PFSK-1 (cell line): ENCODE results near the gene PPM1F.
A peak's percentile ranks its signal among the peaks of the same experiment; 100 is the strongest.

Experiments used
- FOXP2 ChIP-seq: optimal IDR thresholded peaks from 2 replicates; pipeline ENCODE3; 2011; ENCODE audit warnings: borderline replicate concordance, control low read depth, inconsistent platforms; ENCODE audit not compliant: insufficient read depth; ENCODE audit errors: extremely low read length, extremely low read depth
- POLR2AphosphoS5 ChIP-seq: IDR thresholded peaks from 2 replicates; pipeline ENCODE4 v1.6.1; 2012; ENCODE audit warnings: low read depth, mild to moderate bottlenecking, control low read depth, low read length, moderate library complexity
- SIN3A ChIP-seq: IDR thresholded peaks from 2 replicates; pipeline ENCODE4 v1.6.1; 2012; ENCODE audit warnings: mild to moderate bottlenecking, low read length, moderate library complexity, borderline replicate concordance; ENCODE audit not compliant: insufficient read depth
- TAF1 ChIP-seq: IDR thresholded peaks from 2 replicates; pipeline ENCODE4 v1.6.1; 2012; ENCODE audit warnings: low read length, control low read depth, borderline replicate concordance; ENCODE audit not compliant: insufficient read depth
- TF ChIP-seq, protein P1 (sequence below), 2 experiments: IDR thresholded peaks; 2 replicates each; pipeline versions ENCODE4 v1.6.1 to v1.8.0; 2011 to 2012; ENCODE audit warnings: low read depth in 2 of 2, low read length in 2 of 2, control low read depth in 1 of 2, inconsistent platforms in 1 of 2, mild to moderate bottlenecking in 1 of 2, moderate library complexity in 1 of 2; ENCODE audit not compliant: insufficient read depth in 1 of 2

Gene PPM1F

DNA sequence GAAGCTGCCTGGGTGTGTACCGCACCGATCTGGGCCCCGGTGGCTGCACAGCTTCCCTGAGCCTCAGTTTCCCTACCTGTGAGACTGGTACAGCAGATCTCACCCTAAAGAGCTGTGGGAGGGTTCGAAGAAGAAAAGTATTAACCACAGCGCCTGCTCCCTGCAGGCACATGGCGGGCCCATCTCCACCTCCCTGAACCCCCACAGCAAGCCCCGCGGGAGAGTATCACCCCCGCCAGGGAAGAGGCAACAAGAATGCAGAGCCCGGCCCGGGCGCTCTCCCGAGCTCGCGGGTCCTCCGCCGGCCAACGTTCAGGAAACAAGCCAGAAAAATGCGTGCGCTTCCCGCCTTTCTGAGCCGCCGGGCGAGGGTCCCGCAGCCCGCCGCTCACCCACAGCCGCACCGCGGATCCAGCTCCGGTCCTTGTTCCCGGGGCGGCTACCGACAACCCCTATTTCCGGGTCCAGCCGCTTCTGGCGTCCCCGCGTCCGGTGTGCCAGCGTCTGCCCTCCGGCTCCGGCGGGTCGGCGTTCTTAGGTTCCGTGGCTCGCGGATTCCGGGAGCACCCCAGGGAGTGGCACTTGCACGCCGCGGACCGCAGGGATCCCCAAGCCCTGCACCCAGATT lies 29.8 kb upstream of the PPM1F start, which contains the start of gene TOP3B:
Gene TOP3B, minus strand, starts transcription at position 450 of the 628 bp plus-strand sequence. CDS start 7,078 bp downstream, outside the sequence.
- TF ChIP-seq FOXP2 (peak; percentile 92), SIN3A (0 out of 2 replicates have a peak, but pooled peaks have one; percentile 51), TAF1 (peak; percentile 95), POLR2AphosphoS5 (peak; percentile 83)
- TF ChIP-seq, protein P1, sequence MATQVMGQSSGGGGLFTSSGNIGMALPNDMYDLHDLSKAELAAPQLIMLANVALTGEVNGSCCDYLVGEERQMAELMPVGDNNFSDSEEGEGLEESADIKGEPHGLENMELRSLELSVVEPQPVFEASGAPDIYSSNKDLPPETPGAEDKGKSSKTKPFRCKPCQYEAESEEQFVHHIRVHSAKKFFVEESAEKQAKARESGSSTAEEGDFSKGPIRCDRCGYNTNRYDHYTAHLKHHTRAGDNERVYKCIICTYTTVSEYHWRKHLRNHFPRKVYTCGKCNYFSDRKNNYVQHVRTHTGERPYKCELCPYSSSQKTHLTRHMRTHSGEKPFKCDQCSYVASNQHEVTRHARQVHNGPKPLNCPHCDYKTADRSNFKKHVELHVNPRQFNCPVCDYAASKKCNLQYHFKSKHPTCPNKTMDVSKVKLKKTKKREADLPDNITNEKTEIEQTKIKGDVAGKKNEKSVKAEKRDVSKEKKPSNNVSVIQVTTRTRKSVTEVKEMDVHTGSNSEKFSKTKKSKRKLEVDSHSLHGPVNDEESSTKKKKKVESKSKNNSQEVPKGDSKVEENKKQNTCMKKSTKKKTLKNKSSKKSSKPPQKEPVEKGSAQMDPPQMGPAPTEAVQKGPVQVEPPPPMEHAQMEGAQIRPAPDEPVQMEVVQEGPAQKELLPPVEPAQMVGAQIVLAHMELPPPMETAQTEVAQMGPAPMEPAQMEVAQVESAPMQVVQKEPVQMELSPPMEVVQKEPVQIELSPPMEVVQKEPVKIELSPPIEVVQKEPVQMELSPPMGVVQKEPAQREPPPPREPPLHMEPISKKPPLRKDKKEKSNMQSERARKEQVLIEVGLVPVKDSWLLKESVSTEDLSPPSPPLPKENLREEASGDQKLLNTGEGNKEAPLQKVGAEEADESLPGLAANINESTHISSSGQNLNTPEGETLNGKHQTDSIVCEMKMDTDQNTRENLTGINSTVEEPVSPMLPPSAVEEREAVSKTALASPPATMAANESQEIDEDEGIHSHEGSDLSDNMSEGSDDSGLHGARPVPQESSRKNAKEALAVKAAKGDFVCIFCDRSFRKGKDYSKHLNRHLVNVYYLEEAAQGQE (IDR thresholded peaks at IDR 0.05; ENCODE audit: insufficient read depth in 1 of 2, low read depth in 2 of 2, low read length in 2 of 2) = 0 out of 4 replicates have a peak, but pooled peaks of 1 of the 2 experiments have one; percentile 45

DNA sequence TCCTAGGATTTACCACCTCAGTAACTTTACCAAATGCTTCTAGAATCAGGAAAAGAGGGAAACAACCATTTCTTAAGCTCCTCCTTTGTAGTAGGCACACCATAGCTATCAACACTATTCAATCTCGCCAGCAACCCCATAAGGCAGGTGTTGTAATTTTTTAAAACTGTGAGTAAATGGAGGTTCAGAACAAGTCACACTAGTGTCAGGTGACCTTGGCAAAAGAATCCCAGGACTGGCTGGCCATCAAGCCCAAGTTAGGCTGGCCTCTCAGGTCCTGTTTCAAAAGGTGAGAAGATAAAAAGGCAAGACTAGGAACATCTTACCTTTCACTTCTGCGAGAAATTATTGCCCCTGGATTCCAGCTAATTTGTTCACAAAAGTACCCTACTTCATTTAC lies 29.2 kb upstream of the PPM1F start:
- no peak for TF ChIP-seq TAF1
- no peak for TF ChIP-seq POLR2AphosphoS5
- TF ChIP-seq FOXP2 = no peak
- TF ChIP-seq, protein P1 (IDR thresholded peaks at IDR 0.05; ENCODE audit: insufficient read depth in 1 of 2, low read depth in 2 of 2, low read length in 2 of 2) = no peak
- no peak for TF ChIP-seq SIN3A

DNA sequence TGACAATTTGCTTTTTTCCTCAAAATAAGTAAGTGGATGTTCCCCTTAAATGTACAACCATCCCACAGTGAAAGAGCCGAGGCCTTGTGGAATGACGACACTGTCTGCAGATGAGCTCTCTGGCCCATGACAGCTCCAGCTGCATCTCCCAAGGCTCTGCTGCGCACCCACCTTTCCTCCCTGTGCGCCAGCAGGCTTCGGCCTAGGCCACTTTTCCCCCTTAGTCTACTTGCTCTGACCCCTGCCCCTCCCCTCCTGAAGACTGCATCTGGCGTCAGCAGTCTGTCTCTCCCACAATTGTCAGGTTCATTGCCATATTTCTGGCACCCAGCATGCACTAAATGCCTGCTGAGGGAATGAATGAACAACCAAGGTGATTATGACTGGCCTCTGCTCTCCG lies 27.9 kb upstream of the PPM1F start:
- TF ChIP-seq, protein P1 (IDR thresholded peaks at IDR 0.05; ENCODE audit: insufficient read depth in 1 of 2, low read depth in 2 of 2, low read length in 2 of 2) = no peak

DNA sequence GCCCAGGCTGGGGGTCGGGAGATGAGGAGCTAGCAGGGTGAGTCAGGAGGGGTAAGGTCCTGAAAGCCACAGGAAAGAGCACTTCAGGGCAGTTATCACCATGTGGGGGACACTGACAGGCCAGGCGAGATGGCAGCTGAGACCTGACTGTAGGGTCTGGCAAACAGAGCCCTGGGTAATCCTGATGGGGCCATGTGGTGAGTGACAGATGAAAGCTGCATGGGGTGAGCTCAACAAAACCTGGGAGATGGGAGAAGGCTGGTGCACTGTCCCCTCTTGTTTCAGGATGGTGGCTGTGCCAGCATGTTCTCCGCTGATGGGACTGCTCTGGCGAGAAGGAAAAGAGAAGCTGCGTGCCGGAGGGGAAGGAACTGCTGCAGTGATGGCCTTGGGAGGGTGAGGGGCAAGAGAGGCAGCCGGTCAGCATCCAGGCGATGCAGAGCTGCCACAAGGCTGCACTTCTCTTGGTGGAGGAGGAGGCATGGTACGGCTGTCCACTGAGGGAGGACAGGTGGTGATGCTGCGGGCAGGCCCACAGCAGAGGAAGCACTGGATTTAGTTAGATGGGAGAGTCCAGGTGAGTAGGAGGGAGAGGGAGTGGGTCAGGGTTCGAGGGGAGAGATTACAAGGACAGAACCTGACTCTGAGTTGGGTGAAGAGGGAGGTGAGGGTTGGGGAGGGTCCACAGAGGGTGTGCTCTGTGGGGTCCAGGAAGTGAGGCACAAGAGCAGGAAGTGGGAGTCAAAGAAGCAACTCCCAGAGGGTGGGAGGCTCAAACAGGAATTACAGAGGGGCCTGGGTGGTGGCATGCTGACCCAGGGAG lies 26.1 kb upstream of the PPM1F start:
- no peak for TF ChIP-seq POLR2AphosphoS5
- TF ChIP-seq SIN3A = no peak
- TF ChIP-seq, protein P1 (IDR thresholded peaks at IDR 0.05; ENCODE audit: insufficient read depth in 1 of 2, low read depth in 2 of 2, low read length in 2 of 2) = no peak
- no peak for TF ChIP-seq TAF1
- no peak for TF ChIP-seq FOXP2

DNA sequence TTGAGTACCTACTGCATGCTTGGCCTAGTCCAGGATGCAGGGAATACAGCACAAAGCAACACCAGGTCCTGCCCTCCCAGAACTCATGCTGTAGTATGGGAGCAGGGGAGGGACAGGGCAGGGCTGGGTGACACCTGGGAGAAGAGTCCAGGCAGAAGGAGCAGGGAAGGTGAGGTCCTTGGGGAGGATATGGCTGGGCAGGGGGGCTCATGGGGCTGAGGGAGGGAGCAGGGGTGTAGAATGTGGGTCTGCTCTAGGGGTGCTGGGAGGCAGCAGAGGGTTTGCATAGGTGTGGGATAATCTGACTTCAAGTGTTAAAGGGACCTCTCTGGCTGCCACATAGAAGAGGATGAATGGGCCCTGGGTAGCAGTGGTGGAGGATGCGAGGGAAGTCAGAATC lies 25.2 kb upstream of the PPM1F start:
- no peak for TF ChIP-seq FOXP2
- no peak for TF ChIP-seq TAF1
- TF ChIP-seq, protein P1 (IDR thresholded peaks at IDR 0.05; ENCODE audit: insufficient read depth in 1 of 2, low read depth in 2 of 2, low read length in 2 of 2) = no peak
- TF ChIP-seq SIN3A = no peak
- TF ChIP-seq POLR2AphosphoS5 = no peak
